Mesendoderm (in vitro differentiated cells): ENCODE results near the gene SLC26A8.
"Not testable (repeated sequence)": the region's sequence is repeated elsewhere in the genome, so short reads cannot be mapped to it uniquely, and the experiment has no call there.

ENCODE experiments used
- DNase-seq: peaks from one replicate; pipeline ENCODE4 v3.0.0; 2013
- H2AK5ac ChIP-seq: 2 replicates; pipeline ENCODE4 v1.6.1; 2013; ENCODE audit warnings: low read length, inconsistent platforms
- H2BK120ac ChIP-seq: 2 replicates; pipeline ENCODE4 v1.6.1; 2013; ENCODE audit warnings: low read depth, mild to moderate bottlenecking, low read length, moderate library complexity, mixed read lengths
- H2BK15ac ChIP-seq: replicated peaks from 2 replicates; pipeline ENCODE4 v1.6.1; 2013; ENCODE audit warnings: low read depth, mild to moderate bottlenecking, moderate library complexity
- H2BK5ac ChIP-seq: 2 replicates; pipeline ENCODE4 v1.6.1; 2013; ENCODE audit warnings: low read length, inconsistent platforms
- H3K18ac ChIP-seq: 2 replicates; pipeline ENCODE4 v1.6.1; 2013; ENCODE audit warnings: mild to moderate bottlenecking, low read length, mixed read lengths
- H3K23ac ChIP-seq: one replicate; pipeline ENCODE4 v1.6.1; 2013; ENCODE audit warnings: low read length
- H3K27ac ChIP-seq: 2 replicates; pipeline ENCODE4 v1.5.1; 2013; ENCODE audit warnings: low read depth, mild to moderate bottlenecking, inconsistent platforms, low read length, moderate library complexity
- H3K27me3 ChIP-seq: 2 replicates; pipeline ENCODE4 v1.6.1; 2013; ENCODE audit warnings: low read length, control low read depth, mild to moderate bottlenecking, inconsistent platforms; ENCODE audit not compliant: insufficient read depth, poor library complexity
- H3K36me3 ChIP-seq: 2 replicates; pipeline ENCODE4 v1.6.1; 2013; ENCODE audit warnings: low read length, inconsistent platforms; ENCODE audit not compliant: control insufficient read depth, insufficient read depth
- H3K4ac ChIP-seq: one replicate; pipeline ENCODE4 v1.6.1; 2013; ENCODE audit warnings: low read depth, mild to moderate bottlenecking, low read length, moderate library complexity
- H3K4me1 ChIP-seq: 2 replicates; pipeline ENCODE4 v1.6.1; 2013; ENCODE audit warnings: low read depth, low read length, inconsistent platforms; ENCODE audit not compliant: control insufficient read depth
- H3K4me2 ChIP-seq: 2 replicates; pipeline ENCODE4 v1.6.1; 2013; ENCODE audit warnings: low read length
- H3K4me3 ChIP-seq: 2 replicates; pipeline ENCODE4 v1.5.1; 2013; ENCODE audit warnings: mild to moderate bottlenecking, low read length
- H3K56ac ChIP-seq: one replicate; pipeline ENCODE4 v1.6.1; 2013; ENCODE audit warnings: low read length
- H3K79me1 ChIP-seq: 2 replicates; pipeline ENCODE4 v1.6.1; 2013; ENCODE audit warnings: low read length, inconsistent platforms
- H3K79me2 ChIP-seq: 2 replicates; pipeline ENCODE4 v1.6.1; 2013; ENCODE audit warnings: mild to moderate bottlenecking, low read length; ENCODE audit not compliant: control insufficient read depth, insufficient read depth
- H3K9ac ChIP-seq: 2 replicates; pipeline ENCODE4 v1.6.1; 2013; ENCODE audit warnings: low read length, inconsistent platforms
- H4K5ac ChIP-seq: one replicate; pipeline ENCODE4 v1.6.1; 2013; ENCODE audit warnings: low read length
- H4K8ac ChIP-seq: one replicate; pipeline ENCODE4 v1.6.1; 2013; ENCODE audit warnings: low read depth, mild to moderate bottlenecking, control low read depth, low read length, moderate library complexity
- WGBS: extraction: QIAGEN DNeasy Blood & Tissue Kit; methylation state at CpG from one replicate; pipeline ENCODE4 v1.1.7; 2013; ENCODE audit warnings: low lambda C conversion rate, missing lambda C conversion rate; ENCODE audit not compliant: insufficient coverage; ENCODE audit errors: extremely low coverage; 5-methylcytosine and 5-hydroxymethylcytosine counted together

SLC26A8 gene

DNA sequence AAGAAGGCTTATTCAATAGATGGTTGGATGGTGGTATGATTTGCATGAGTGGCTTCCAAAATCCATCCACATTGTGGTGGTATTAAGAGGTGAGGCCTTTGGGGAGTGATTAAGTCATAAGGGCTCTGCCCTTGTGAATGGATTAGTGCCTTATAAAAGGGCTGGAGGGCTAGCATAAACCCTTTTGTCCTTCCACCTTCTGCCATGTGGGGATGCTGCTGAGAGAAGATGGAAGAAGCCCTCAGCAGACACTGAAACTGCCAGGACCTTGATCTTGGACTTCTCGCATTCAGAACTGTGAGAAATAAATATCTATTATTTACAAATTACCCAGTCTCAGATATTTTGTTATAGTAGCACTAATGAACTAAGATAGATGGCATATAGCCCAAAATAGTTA lies 75.7 kb downstream of the SLC26A8 start:
- no peak overlapping the region for H3K18ac ChIP-seq
- no peak overlapping the region for H3K23ac ChIP-seq
- no peak overlapping the region for H2BK120ac ChIP-seq
- no peak overlapping the region for H2AK5ac ChIP-seq
- no peak overlapping the region for H3K4me3 ChIP-seq
- no peaks in the 10 kb centered on the region for H3K4me1 ChIP-seq
- H4K5ac ChIP-seq: no peak overlapping the region
- H3K27ac ChIP-seq: no peak overlapping the region
- no CpG with 5 or more reads among the region's 1 CpG for WGBS
- H3K9ac ChIP-seq: no peak overlapping the region
- H3K4me2 ChIP-seq: no peak overlapping the region
- no peaks in the 10 kb centered on the region for H3K79me1 ChIP-seq
- no peak overlapping the region for H2BK15ac ChIP-seq
- no peak overlapping the region for H3K56ac ChIP-seq
- peak; percentile 82 for DNase-seq
- H3K79me2 ChIP-seq: no peaks in the 10 kb centered on the region
- no peaks in the 10 kb centered on the region for H3K36me3 ChIP-seq
- H3K27me3 ChIP-seq: no peaks in the 10 kb centered on the region
- H3K4ac ChIP-seq: no peak overlapping the region
- no peak overlapping the region for H4K8ac ChIP-seq
- H2BK5ac ChIP-seq: no peak overlapping the region

DNA sequence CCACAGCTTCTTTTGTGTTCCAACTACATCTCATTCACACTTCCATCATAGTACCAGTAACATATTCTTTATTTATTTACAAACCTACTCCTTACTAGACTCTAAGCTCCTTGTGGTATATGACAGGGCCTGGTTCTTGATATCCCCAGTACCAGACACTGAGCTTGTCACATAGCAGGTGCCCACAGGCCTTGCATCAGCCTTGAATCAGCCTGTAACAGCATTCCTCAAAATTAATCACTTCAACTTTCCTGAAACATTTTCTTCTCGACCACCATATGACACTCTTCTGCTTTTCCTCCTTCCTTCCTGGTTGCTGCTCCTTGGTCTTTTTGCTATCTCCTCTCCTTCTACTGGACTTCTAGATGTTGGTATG lies 78.8 kb downstream of the SLC26A8 start:
- Histone ChIP-seq H2BK15ac (no peak overlapping the region), H3K79me2 (no peaks in the 10 kb centered on the region), H2BK5ac (no peak overlapping the region), H3K56ac (no peak overlapping the region), H2BK120ac (no peak overlapping the region), H3K23ac (no peak overlapping the region), H3K36me3 (no peaks in the 10 kb centered on the region), H3K27ac (no peak overlapping the region), H3K4me3 (no peak overlapping the region), H3K18ac (no peak overlapping the region), H3K4me2 (no peak overlapping the region), H3K4me1 (no peaks in the 10 kb centered on the region), H2AK5ac (no peak overlapping the region), H4K5ac (no peak overlapping the region), H3K79me1 (no peaks in the 10 kb centered on the region), H4K8ac (no peak overlapping the region), H3K27me3 (no peaks in the 10 kb centered on the region), H3K9ac (no peak overlapping the region), H3K4ac (no peak overlapping the region)
- DNase-seq: no peak
- WGBS: no CpG with 5 or more reads among the region's 1 CpG

DNA sequence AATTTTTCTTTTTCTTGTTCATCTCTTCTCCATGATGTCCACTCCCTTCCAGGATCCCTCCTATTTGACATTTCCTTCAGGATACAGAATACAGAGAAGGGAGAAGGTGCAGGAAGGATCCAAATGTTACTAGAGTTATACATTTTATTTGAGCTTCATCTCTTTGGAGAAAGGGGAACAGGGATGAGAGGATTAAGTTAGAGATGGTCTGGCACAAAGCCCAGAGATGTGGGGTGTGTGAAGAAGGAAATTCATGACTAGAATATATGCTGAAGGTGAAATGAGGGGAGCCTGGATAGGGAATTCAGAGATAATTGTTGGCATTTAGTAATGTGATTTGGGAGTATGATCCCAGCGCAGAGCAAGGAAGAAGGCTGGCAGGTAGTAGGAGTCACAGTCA lies 81.1 kb downstream of the SLC26A8 start:
- no CpG with 5 or more reads among the region's 1 CpG for WGBS
- no peak overlapping the region for H3K4me2 ChIP-seq
- DNase-seq: no peak

DNA sequence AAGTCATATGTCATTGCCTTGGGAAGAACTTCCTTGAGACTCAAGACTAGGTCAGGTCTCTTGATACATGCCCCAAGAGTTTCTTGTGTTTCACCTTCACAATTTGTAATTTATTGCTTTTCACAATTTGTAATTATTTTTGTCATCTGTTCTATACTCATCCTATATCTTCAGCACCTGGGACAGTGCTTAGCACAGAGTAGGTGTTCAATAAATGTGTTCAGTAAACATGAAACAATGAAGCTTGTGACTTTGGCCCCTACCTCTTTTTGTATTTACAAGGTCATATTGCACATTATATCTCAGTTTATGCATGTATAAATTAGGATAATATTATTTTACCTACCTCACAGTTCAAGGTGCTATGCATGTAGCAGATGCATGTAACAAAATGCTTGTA lies 82.1 kb downstream of the SLC26A8 start:
- H2BK15ac ChIP-seq: no peak overlapping the region
- no peak overlapping the region for H3K27ac ChIP-seq
- no peak overlapping the region for H3K4me3 ChIP-seq
- H4K8ac ChIP-seq: no peak overlapping the region
- no peak overlapping the region for H2BK5ac ChIP-seq
- H3K23ac ChIP-seq: no peak overlapping the region
- H3K18ac ChIP-seq: no peak overlapping the region
- H2BK120ac ChIP-seq: no peak overlapping the region
- H3K9ac ChIP-seq: no peak overlapping the region
- no peaks in the 10 kb centered on the region for H3K4me1 ChIP-seq
- no peaks in the 10 kb centered on the region for H3K27me3 ChIP-seq
- H4K5ac ChIP-seq: no peak overlapping the region
- no peak overlapping the region for H3K4ac ChIP-seq
- H3K79me2 ChIP-seq: no peaks in the 10 kb centered on the region
- no peak overlapping the region for H2AK5ac ChIP-seq
- H3K4me2 ChIP-seq: no peak overlapping the region
- no peak for DNase-seq
- H3K56ac ChIP-seq: no peak overlapping the region
- H3K79me1 ChIP-seq: no peaks in the 10 kb centered on the region
- H3K36me3 ChIP-seq: no peaks in the 10 kb centered on the region

More for the DNA sequence above, 81.1 kb downstream of the SLC26A8 start:
- Histone ChIP-seq H3K9ac (no peak overlapping the region), H3K18ac (no peak overlapping the region), H3K4me1 (no peaks in the 10 kb centered on the region), H3K4ac (no peak overlapping the region), H3K79me2 (no peaks in the 10 kb centered on the region), H3K36me3 (no peaks in the 10 kb centered on the region), H2AK5ac (no peak overlapping the region), H2BK120ac (no peak overlapping the region), H3K4me3 (no peak overlapping the region), H3K23ac (no peak overlapping the region), H3K79me1 (no peaks in the 10 kb centered on the region), H3K27ac (no peak overlapping the region), H3K27me3 (no peaks in the 10 kb centered on the region), H2BK15ac (no peak overlapping the region), H4K8ac (no peak overlapping the region), H2BK5ac (no peak overlapping the region), H3K56ac (no peak overlapping the region), H4K5ac (no peak overlapping the region)

DNA sequence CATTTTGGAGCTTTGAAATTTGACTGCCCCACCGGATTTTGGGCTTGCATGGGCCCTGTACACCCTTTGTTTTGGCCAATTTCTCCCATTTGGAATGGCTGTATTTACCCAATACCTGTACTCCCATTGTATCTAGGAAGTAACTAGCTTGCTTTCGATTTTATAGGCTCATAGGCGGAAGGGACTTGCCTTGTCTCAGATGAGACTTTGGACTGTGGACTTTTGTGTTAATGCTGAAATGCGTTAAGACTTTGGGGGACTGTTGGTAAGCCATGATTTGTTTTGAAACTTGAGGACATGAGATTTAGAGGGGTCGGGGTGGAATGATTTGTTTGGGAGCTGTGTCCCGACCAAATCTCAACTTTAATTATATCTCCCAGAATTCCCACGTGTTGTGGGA lies 83.3 kb downstream of the SLC26A8 start:
- H3K9ac ChIP-seq, H3K79me2 ChIP-seq, H3K27ac ChIP-seq, H3K79me1 ChIP-seq, H2BK120ac ChIP-seq, H2BK5ac ChIP-seq, H3K18ac ChIP-seq, H3K4me1 ChIP-seq, H3K36me3 ChIP-seq, H4K8ac ChIP-seq, H2BK15ac ChIP-seq, H3K23ac ChIP-seq, H4K5ac ChIP-seq, H2AK5ac ChIP-seq, H3K27me3 ChIP-seq, H3K4me2 ChIP-seq, H3K4ac ChIP-seq, DNase-seq, H3K56ac ChIP-seq, H3K4me3 ChIP-seq: not testable (repeated sequence)
- no CpG with 5 or more reads among the region's 7 CpGs for WGBS

DNA sequence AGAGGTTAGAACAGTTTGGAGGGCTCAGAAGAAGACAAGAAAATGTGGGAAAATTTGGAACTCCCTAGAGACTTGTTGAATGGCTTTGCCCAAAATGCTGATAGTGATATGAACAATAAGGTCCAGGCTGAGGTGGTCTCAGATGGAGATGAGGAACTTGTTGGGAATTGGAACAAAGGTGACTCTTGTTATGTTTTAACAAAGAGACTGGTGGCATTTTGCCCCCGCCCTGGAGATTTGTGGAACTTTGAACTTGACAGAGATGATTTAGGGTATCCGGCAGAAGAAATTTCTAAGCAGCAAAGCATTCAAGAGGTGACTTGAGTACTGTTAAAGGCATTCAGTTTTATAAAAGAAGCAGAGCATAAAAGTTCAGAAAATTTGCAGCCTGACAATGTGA lies 84.4 kb downstream of the SLC26A8 start:
- not testable (repeated sequence) for H3K23ac ChIP-seq, H3K9ac ChIP-seq, H3K56ac ChIP-seq, H2AK5ac ChIP-seq, H3K79me1 ChIP-seq, H2BK15ac ChIP-seq, H3K27me3 ChIP-seq, H2BK120ac ChIP-seq, H3K79me2 ChIP-seq, H3K4me1 ChIP-seq, H3K4ac ChIP-seq, H3K18ac ChIP-seq, H3K4me3 ChIP-seq, H4K8ac ChIP-seq, H3K27ac ChIP-seq, H3K4me2 ChIP-seq, H4K5ac ChIP-seq, H3K36me3 ChIP-seq, DNase-seq, H2BK5ac ChIP-seq
- WGBS: no CpG with 5 or more reads among the region's 2 CpGs
